HepG2 (cell line): ENCODE measurements around the gene BCL2L1. TPM values are rescaled to one million over a fixed set of nuclear protein-coding genes. Genes with fewer than 3 reads are reported as not detected.

ENCODE experiments used
- FOSL2 ChIP-seq: sonication (generic); formaldehyde crosslinking; IDR thresholded peaks from 2 replicates; pipeline ENCODE4 v1.4.0; 2020; ENCODE audit warnings: missing genetic modification reagents
- GLI4 ChIP-seq: sonication (generic); formaldehyde crosslinking; IDR thresholded peaks from 2 replicates; pipeline ENCODE4 v1.5.1; 2020; ENCODE audit warnings: missing genetic modification reagents, mild to moderate bottlenecking, moderate library complexity, borderline replicate concordance
- HOXA5 ChIP-seq: sonication (generic); formaldehyde crosslinking; IDR thresholded peaks from 2 replicates; pipeline ENCODE4 v1.4.0; 2020; ENCODE audit warnings: missing genetic modification reagents
- IKZF1 ChIP-seq: fragments of 450-650 bp; IDR thresholded peaks from 2 replicates; pipeline ENCODE4 v1.7.1; 2016
- JARID2 ChIP-seq: sonication (generic); formaldehyde crosslinking; IDR thresholded peaks from 2 replicates; pipeline ENCODE4 v1.8.1; 2023; ENCODE audit warnings: missing genetic modification reagents, inconsistent platforms; ENCODE audit not compliant: insufficient replicate concordance
- KDM5B ChIP-seq: sonication (generic); formaldehyde crosslinking; IDR thresholded peaks from 2 replicates; pipeline ENCODE4 v1.4.0; 2020; ENCODE audit warnings: missing genetic modification reagents, mild to moderate bottlenecking, borderline replicate concordance
- KLF12 ChIP-seq: sonication (generic); formaldehyde crosslinking; IDR thresholded peaks from 2 replicates; pipeline ENCODE4 v1.4.0; 2020; ENCODE audit warnings: missing genetic modification reagents, borderline replicate concordance
- MTF1 ChIP-seq: sonication (generic); formaldehyde crosslinking; IDR thresholded peaks from 2 replicates; pipeline ENCODE4 v1.5.0; 2020; ENCODE audit warnings: missing genetic modification reagents
- PITX1 ChIP-seq: sonication (generic); formaldehyde crosslinking; IDR thresholded peaks from 2 replicates; pipeline ENCODE4 v1.5.1; 2020; ENCODE audit warnings: mild to moderate bottlenecking, missing genetic modification reagents
- RFX5 ChIP-seq: IDR thresholded peaks from 2 replicates; pipeline ENCODE4 v1.6.1; 2011; ENCODE audit warnings: low read depth, low read length, improper control_type of control experiment
- SALL1 ChIP-seq: sonication (generic); formaldehyde crosslinking; IDR thresholded peaks from 2 replicates; pipeline ENCODE4 v1.8.0; 2022; ENCODE audit warnings: mild to moderate bottlenecking, missing genetic modification reagents
- TRIM24 ChIP-seq: sonication (generic); formaldehyde crosslinking; IDR thresholded peaks from 2 replicates; pipeline ENCODE4 v1.8.0; 2022; ENCODE audit warnings: mild to moderate bottlenecking, missing genetic modification reagents
- ZEB1 ChIP-seq: IDR thresholded peaks from 2 replicates; pipeline ENCODE4 v1.6.1; 2012; ENCODE audit warnings: mild to moderate bottlenecking, low read depth, inconsistent platforms; ENCODE audit not compliant: insufficient replicate concordance
- ZNF207 ChIP-seq: fragments of 450-650 bp; IDR thresholded peaks from 2 replicates; pipeline ENCODE4 v1.6.1; 2016; ENCODE audit warnings: antibody characterized with exemption, borderline replicate concordance
- ZNF530 ChIP-seq: sonication (generic); formaldehyde crosslinking; IDR thresholded peaks from 2 replicates; pipeline ENCODE4 v1.5.0; 2020; ENCODE audit warnings: low read depth, mild to moderate bottlenecking, missing genetic modification reagents
- ZNF772 ChIP-seq: sonication (generic); formaldehyde crosslinking; IDR thresholded peaks from 2 replicates; pipeline ENCODE4 v1.5.0; 2020; ENCODE audit warnings: mild to moderate bottlenecking, missing genetic modification reagents
- ZNF773 ChIP-seq: sonication (generic); formaldehyde crosslinking; IDR thresholded peaks from 2 replicates; pipeline ENCODE4 v1.4.0; 2020; ENCODE audit warnings: missing genetic modification reagents, borderline replicate concordance
- polyA plus RNA-seq, 8 experiments: library from polyadenylated mRNA; depleted of rRNA in 3 of 8; stranded (reverse) in 7 of 8; unstranded in 1 of 8; fragments of >200 nt; fragmentation: Illumina TruSeq in 4 of 8; extraction: Trizol in 4 of 8; gene quantifications; 2 replicates each; pipeline versions ENCODE4 v1.2.1 to v1.2.3, GENCODE V29; 2011 to 2016; ENCODE audit warnings: low read depth in 4 of 8, missing spikeins in 1 of 8, mixed read lengths in 1 of 8; ENCODE audit not compliant: insufficient read depth in 1 of 8
- total RNA-seq, 5 experiments: library from RNA; depleted of rRNA; stranded (reverse); fragments of >200 nt; fragmentation: Illumina TruSeq; extraction: Trizol; gene quantifications; 2 replicates each; pipeline ENCODE4 v1.2.3, GENCODE V29; 2016; ENCODE audit warnings: low read depth in 1 of 5
- TF ChIP-seq, protein P1 (sequence below), 2 experiments: fragments of 450-650 bp in 1 of 2; sonication (generic) in 1 of 2; formaldehyde crosslinking in 1 of 2; IDR thresholded peaks; 2 replicates each; pipeline versions ENCODE4 v1.6.1 to v1.8.0; 2016 to 2022; ENCODE audit warnings: antibody characterized with exemption in 1 of 2, mild to moderate bottlenecking in 1 of 2, missing genetic modification reagents in 1 of 2
- TF ChIP-seq, protein P2 (sequence below): sonication (generic); formaldehyde crosslinking; IDR thresholded peaks from 2 replicates; pipeline ENCODE4 v1.8.0; 2023; ENCODE audit warnings: mild to moderate bottlenecking, missing genetic modification reagents

The BCL2L1 gene
- total and polyA plus RNA-seq, 2 of the 13 experiments (the other 11 are each of a cell fraction or from before 2014, with no cell fraction given), result 164 to 258 TPM

DNA sequence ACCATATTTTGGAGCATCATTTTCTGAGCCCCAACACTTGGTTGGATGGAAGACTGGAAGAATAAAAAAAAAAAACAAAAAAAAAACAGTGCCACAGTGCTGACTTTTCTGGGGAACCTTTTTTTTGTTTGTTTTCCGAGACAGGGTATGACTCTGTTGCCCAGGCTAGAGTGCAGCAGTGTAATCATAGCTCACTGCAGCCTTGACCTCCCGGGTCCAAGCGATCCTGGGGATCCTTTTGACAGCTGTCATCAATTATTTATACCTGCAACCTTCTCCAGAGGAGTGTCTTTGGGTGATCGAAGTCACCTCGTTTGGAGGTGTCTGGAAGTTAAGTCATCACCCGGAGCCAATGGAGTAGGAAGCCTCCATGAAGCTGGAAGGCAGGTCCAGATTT, 8.7 kb upstream of the BCL2L1 start (continued):
- TF ChIP-seq, protein P1, sequence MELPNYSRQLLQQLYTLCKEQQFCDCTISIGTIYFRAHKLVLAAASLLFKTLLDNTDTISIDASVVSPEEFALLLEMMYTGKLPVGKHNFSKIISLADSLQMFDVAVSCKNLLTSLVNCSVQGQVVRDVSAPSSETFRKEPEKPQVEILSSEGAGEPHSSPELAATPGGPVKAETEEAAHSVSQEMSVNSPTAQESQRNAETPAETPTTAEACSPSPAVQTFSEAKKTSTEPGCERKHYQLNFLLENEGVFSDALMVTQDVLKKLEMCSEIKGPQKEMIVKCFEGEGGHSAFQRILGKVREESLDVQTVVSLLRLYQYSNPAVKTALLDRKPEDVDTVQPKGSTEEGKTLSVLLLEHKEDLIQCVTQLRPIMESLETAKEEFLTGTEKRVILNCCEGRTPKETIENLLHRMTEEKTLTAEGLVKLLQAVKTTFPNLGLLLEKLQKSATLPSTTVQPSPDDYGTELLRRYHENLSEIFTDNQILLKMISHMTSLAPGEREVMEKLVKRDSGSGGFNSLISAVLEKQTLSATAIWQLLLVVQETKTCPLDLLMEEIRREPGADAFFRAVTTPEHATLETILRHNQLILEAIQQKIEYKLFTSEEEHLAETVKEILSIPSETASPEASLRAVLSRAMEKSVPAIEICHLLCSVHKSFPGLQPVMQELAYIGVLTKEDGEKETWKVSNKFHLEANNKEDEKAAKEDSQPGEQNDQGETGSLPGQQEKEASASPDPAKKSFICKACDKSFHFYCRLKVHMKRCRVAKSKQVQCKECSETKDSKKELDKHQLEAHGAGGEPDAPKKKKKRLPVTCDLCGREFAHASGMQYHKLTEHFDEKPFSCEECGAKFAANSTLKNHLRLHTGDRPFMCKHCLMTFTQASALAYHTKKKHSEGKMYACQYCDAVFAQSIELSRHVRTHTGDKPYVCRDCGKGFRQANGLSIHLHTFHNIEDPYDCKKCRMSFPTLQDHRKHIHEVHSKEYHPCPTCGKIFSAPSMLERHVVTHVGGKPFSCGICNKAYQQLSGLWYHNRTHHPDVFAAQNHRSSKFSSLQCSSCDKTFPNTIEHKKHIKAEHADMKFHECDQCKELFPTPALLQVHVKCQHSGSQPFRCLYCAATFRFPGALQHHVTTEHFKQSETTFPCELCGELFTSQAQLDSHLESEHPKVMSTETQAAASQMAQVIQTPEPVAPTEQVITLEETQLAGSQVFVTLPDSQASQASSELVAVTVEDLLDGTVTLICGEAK (IDR thresholded peaks at IDR 0.05), result no peak
- TF ChIP-seq, protein P1 (CRISPR knock-in tag; IDR thresholded peaks at IDR 0.05), result no peak
- TF ChIP-seq ZNF530 (CRISPR knock-in tag) (no peak), FOSL2 (CRISPR knock-in tag) (peak; percentile 45; the same call in 1 of the 2 replicates), ZNF207 (no peak), SALL1 (CRISPR knock-in tag) (peak; percentile 40; the same call in 1 of the 2 replicates), JARID2 (CRISPR knock-in tag) (no peak), PITX1 (no peak), KDM5B (0 out of 2 replicates have a peak, but pooled peaks have one; percentile 7), ZEB1 (no peak), ZNF772 (CRISPR knock-in tag) (no peak), ZNF773 (no peak), TRIM24 (CRISPR knock-in tag) (no peak), KLF12 (CRISPR knock-in tag) (no peak), HOXA5 (CRISPR knock-in tag) (peak; percentile 59; the same call in 1 of the 2 replicates), IKZF1 (no peak), MTF1 (no peak), GLI4 (peak; percentile 63; the same call in 1 of the 2 replicates), RFX5 (0 out of 2 replicates have a peak, but pooled peaks have one; percentile 10)
- TF ChIP-seq, protein P2, sequence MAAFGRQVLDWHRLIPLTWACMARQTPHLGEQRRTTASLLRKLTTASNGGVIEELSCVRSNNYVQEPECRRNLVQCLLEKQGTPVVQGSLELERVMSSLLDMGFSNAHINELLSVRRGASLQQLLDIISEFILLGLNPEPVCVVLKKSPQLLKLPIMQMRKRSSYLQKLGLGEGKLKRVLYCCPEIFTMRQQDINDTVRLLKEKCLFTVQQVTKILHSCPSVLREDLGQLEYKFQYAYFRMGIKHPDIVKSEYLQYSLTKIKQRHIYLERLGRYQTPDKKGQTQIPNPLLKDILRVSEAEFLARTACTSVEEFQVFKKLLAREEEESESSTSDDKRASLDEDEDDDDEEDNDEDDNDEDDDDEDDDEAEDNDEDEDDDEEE, result no peak
